AG04450 (cell line): ENCODE data around the gene SLC5A9. TPM values are rescaled to one million over a fixed set of nuclear protein-coding genes. Genes with fewer than 3 reads are reported as not detected.

Experiments used
- CTCF ChIA-PET: fragments of 300-600, 350-600 bp; formaldehyde crosslinking; extraction: SDS; loops from one replicate; lab custom pipeline; 2022; ENCODE audit warnings: antibody characterized with exemption, inconsistent platforms; lab: Charles Lee
- POLR2A ChIA-PET: fragments of 350-600 bp; formaldehyde crosslinking; extraction: SDS; loops from one replicate; lab custom pipeline; 2021; ENCODE audit warnings: antibody characterized with exemption, inconsistent platforms; lab: Yijun Ruan, JAX
- DNase-seq: peaks from one replicate; pipeline ENCODE4 v3.0.0-alpha.2; 2011; ENCODE audit warnings: low read depth, low spot score
- H3K27ac ChIP-seq: one replicate; pipeline ENCODE4 v1.5.1; 2012; ENCODE audit warnings: low read depth, low read length, control low read depth
- H3K27me3 ChIP-seq: one replicate; pipeline ENCODE4 v1.6.0; 2012; ENCODE audit warnings: low read length; ENCODE audit not compliant: control insufficient read depth, insufficient read depth
- H3K4me3 ChIP-seq: 2 replicates; pipeline ENCODE4 v1.5.1; 2011; ENCODE audit warnings: mild to moderate bottlenecking, low read depth, low read length, control low read depth
- H3K9me3 ChIP-seq: 2 replicates; pipeline ENCODE4 v1.5.1; 2012; ENCODE audit warnings: low read length; ENCODE audit not compliant: control insufficient read depth, insufficient read depth
- CTCF ChIP-seq: IDR thresholded peaks from 2 replicates; pipeline ENCODE4 v1.5.1; 2011; ENCODE audit warnings: low read depth, low read length, control low read depth, inconsistent platforms
- polyA plus RNA-seq: library from polyadenylated mRNA; depleted of rRNA; stranded (reverse); fragments of >200 nt; gene quantifications from 2 replicates; pipeline ENCODE4 v1.2.3, GENCODE V29; 2011

The SLC5A9 gene
- polyA plus RNA-seq, 1 experiment: not detected

GRCh38 chr1:48221657-48222056 lies 859 bp upstream of the SLC5A9 start:
- Histone ChIP-seq H3K9me3 (no peaks in the 10 kb centered on the region), H3K27ac (no peak overlapping the region), H3K27me3 (no peaks in the 10 kb centered on the region), H3K4me3 (no peak overlapping the region)
- ChIA-PET CTCF (no interaction called here), POLR2A (no interaction called here)
- DNase-seq: no peak
- TF ChIP-seq CTCF: no peak

- ChIA-PET POLR2A (no interaction called here), CTCF (no interaction called here)
- no peak for TF ChIP-seq CTCF
- Histone ChIP-seq H3K27me3 (no peaks in the 10 kb centered on the region), H3K27ac (no peak overlapping the region), H3K9me3 (no peaks in the 10 kb centered on the region), H3K4me3 (no peak overlapping the region)
- no peak for DNase-seq
These were observed 1.1 kb downstream of the SLC5A9 start for GRCh38 chr1:48223366-48224240.

GRCh38 chr1:48224791-48225190 lies 2.3 kb downstream of the SLC5A9 start:
- no peak for DNase-seq
- ChIA-PET POLR2A (no interaction called here), CTCF (no interaction called here)

GRCh38 chr1:48225579-48225978 lies 3.1 kb downstream of the SLC5A9 start:
- H3K9me3 ChIP-seq: no peaks in the 10 kb centered on the region
- POLR2A ChIA-PET: no interaction called here
- no peak for TF ChIP-seq CTCF
- CTCF ChIA-PET: no interaction called here
- H3K27ac ChIP-seq: no peak overlapping the region
- H3K27me3 ChIP-seq: no peaks in the 10 kb centered on the region
- DNase-seq: no peak
- no peak overlapping the region for H3K4me3 ChIP-seq

More at GRCh38 chr1:48224791-48225190, 2.3 kb downstream of the SLC5A9 start:
- Histone ChIP-seq H3K27ac (no peak overlapping the region), H3K27me3 (no peaks in the 10 kb centered on the region), H3K4me3 (no peak overlapping the region), H3K9me3 (no peaks in the 10 kb centered on the region)
- no peak for TF ChIP-seq CTCF
